Cerebellar cortex (tissue), 1 donor: ENCODE results near the gene DKKL1.

Experiments used
- DNase-seq: peaks from one replicate; pipeline ENCODE4 v3.0.0-alpha.2; 2015; ENCODE audit warnings: low spot score

The DKKL1 gene

DNA sequence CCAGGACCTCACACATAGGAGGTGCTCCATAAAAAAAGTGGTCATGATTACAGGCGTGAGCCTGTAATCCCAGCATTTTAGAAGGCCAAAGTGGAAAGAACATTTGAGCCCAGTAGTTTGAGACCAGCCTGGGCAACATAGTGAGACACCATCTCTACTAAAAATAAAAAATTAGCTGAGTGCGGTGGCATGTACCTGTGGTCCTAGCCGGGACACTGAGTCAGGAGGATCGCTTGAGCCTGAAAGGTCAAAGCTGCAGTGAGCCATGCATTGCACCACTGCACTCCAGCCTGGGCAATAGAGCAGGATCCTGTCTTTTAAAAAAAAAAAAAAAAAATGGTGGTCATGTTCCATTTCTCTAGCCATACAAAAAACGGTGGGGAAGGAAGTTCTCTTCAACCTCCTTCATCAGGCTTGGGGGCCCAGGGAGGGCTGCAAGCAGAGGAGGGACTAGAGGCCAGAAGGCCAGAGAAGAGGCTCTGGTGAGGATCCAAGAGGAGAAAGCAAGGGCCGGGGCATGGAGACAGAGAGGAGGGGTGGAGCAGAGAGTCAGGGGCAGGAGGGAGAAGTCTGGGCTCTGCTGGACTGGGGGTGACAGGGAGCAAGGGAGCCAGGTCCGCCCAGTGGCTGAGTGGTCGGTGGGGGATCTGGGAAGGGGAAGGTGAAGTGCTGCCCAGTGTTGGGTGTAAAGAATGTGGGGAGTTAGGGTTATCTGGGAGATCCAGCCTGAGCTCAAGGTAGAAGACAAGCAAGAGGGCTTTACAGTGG, 33.2 kb downstream of the DKKL1 start:
- DNase-seq: no peak

DNA sequence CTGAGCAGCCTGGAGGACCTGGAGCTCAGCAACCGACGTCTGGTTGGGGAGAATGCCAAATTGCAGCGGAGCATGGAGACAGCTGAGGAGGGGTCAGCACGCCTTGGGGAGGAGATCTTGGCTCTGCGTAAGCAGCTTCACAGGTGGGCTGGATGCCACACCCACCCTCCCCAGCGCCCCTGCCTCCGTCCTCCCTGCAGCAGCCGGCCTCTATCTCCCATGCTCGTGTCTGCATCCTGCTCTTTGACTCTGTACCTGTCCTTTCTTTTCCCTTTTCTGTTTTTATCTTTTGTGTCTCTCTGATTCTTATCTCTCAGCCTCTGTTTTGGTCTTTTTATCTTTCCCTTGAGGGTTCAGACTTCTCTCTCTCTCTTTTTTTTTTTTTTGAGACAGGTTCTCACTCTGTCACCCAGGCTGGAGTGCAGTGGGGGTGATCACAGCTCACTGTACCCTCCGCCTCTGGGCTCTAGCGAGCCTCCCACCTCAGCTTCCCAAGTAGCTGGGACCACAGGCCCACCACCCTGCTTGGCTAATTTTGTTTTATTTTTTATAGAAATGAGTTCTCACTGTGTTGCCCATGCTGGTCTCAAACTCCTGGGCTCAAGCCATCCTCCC, 34.4 kb downstream of the DKKL1 start:
- DNase-seq: peak; percentile 11

- DNase-seq: peak; percentile 56
Measured at GRCh38 chr19:49398931-49399330, 35.3 kb downstream of the DKKL1 start.

- no peak for DNase-seq
Measured at GRCh38 chr19:49400029-49400428, 36.4 kb downstream of the DKKL1 start.

GRCh38 chr19:49403404-49404187, 39.9 kb downstream of the DKKL1 start:
- DNase-seq: peak; percentile 24

DNA sequence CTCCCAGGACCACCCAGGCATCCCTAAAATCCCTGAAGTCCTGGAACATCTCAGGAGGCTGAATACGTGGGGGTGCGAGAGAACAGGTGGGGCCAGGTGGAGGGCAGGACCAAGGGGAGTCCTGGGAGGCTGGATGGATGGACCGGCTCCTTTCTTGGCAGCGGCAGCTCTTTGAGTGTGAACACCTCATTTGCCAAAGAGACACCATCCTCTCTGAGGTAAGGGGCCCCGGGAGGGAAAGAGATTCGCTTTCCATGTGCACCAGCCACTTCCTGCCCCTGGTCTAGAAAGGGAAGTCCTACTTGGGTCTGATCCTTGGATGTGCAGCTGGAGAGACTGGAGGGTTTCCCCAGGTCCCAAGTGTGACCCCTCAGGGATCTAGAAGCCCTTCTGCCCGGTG, 43.4 kb downstream of the DKKL1 start:
- DNase-seq: no peak

GRCh38 chr19:49407482-49408015, 43.9 kb downstream of the DKKL1 start:
- DNase-seq: no peak

GRCh38 chr19:49408816-49409440, 45.3 kb downstream of the DKKL1 start:
- no peak for DNase-seq

DNA sequence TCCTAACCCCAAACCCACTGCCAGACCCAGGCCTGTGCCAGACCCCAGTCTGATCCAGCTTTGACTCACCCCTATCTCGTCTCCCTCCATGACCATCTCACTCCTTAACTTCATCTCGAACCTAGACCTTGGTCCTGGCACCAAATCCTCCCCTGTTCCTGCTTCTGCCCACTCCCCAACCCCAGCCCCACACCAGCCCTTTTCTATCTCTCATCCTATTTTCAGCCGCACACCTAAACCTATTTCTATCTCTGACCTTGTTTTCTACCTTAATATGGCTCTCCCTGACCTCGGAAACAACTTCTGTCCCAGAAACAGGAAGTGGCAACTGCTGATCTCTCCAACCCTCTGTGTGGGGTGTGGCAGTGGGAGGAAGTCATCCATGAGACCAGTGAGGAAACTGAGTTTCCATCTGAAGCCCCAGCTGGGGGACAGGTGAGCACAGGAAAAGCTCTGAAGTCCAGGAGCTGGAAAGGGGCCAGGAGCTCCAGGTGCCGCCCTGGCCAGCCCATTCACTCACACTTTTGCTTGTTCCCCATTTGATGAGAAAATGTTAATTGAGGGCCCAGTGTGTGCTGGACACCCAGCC, 45.9 kb downstream of the DKKL1 start:
- no peak for DNase-seq

DNA sequence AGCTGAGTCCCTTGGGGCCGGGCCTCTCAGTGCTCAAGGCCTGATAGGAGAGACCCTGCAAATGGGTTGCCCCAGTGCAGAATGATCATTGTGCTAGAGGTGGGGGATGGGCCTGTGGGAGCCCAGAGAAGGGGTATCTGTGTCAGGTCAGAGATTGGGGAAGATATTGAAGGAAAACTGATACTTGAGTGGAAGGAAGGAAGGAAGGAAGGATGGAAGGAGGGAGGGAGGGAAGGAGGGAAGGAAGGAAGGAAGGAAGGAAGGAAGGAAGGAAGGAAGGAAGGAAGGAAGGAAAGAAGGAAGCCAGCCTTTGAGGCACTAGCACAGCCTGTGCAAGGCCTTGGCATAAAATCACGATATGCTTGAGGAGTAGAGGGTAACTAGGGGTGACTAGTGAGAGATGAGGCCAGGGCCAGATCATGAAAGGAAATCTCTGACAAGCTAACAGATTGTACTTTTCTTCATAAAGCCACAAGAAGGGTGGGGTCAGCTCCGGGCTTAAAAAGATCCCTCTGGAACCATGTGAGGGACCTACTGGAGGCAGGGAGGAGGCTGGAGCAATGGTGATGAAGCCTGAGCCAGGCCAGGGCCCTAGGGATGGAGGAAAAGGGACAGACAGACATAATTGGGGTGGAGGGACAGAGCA, 48.1 kb downstream of the DKKL1 start:
- no peak for DNase-seq

GRCh38 chr19:49413348-49413747, 49.7 kb downstream of the DKKL1 start:
- DNase-seq: no peak

DNA sequence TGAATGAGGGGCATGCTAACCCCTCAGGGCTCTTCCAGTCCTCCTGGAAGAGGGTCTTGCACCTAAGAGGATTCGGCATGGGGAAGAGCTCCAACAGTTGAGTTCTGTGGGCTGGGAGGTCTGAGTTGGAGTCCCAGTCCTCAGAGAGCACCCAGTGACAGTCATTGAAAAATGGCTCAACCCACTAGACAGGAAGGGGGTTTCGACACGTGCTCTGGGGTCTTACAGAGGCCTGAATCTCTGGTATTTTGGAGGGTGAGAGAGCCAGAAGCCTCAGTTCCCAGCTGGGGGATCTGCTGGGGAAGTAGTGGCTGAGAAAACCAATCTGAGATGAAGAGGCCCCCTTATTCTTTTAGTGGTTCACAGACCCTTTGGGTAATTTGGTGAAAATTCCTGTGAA, 50.6 kb downstream of the DKKL1 start:
- DNase-seq: no peak

GRCh38 chr19:49415102-49415809, 51.6 kb downstream of the DKKL1 start:
- DNase-seq: no peak

DNA sequence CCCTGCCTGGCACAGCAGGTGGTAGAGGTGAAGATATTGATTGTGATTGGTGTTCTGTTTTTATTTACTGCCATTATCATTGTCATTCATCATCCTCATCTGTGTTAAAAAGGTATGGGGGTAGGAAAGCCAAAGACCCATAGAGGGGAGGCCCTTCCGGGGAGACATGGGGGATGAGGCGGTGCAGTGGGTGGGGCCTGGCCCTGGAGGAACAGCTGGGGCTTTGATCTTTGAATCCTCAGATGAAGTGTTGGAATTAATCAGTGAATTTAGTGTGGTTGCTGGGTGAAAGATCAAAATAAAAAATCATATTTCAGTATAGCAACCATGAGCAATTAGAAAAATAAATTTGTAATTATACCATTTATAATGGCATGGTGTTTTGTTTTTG, 52.1 kb downstream of the DKKL1 start:
- DNase-seq: no peak

- no peak for DNase-seq
Measured at GRCh38 chr19:49417088-49417487, 53.4 kb downstream of the DKKL1 start.

DNA sequence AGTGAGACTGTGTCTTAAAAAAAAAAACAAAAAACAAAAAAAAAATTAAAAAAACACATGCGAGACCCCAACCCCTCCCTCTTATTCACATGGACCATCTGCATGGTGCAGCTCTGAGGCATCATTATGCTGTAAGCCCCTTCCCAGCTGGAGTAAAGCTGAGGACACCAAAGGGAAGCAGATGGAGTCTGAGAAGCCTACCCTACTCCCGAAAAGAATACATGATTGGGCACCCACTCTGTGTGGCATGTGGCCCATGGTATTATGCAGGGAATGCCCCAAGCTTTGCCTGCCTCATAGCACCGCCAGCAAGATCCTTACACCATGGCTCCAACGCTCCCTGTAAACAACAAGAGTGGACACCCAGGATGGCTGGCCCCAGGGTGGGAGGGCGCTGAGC, 54.8 kb downstream of the DKKL1 start:
- no peak for DNase-seq

DNA sequence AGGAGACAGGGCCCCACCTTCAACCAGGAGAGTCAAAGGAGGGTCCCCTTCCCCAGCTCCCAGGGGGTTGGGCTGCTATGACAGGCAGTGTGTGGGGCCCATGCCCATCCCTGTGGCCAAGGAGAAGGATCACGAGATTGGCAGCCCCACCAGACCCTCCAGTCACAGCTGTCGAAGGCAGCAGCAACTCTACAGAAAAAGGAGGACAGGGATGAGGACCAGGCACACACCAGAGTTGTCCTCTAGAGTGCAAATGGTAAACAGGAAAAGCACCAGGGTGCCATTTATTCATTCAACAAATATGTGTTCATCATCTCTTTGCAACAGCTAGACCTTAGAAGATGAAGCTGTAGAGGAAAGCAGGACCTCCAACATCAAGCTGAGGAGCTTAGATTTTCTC, 55.5 kb downstream of the DKKL1 start:
- DNase-seq: no peak

- no peak for DNase-seq
Measured at GRCh38 chr19:49420227-49420626, 56.5 kb downstream of the DKKL1 start.

GRCh38 chr19:49421039-49421877, 57.6 kb downstream of the DKKL1 start:
- DNase-seq: peak; percentile 92

GRCh38 chr19:49421878-49422202, 58.2 kb downstream of the DKKL1 start:
- no peak for DNase-seq
